ENCODE results near the gene DNAH2. TPM values are rescaled to one million over a fixed set of nuclear protein-coding genes. Genes with fewer than 3 reads are reported as not detected.
A peak's percentile ranks its signal among the peaks of the same experiment; 100 is the strongest.

Gene DNAH2
- polyA plus RNA-seq, 1 donor from 2014 or later = 2.0 TPM

GRCh38 chr17:7832431-7832830 is 114.9 kb downstream of the DNAH2 start:
- Histone ChIP-seq H3K4me3 (ENCODE audit: low read length) (no peak overlapping the region), H3K4me2 (ENCODE audit: low read length) (no peak overlapping the region), H3K27ac (ENCODE audit: low read length) (no peak overlapping the region), H3F3A (ENCODE audit: insufficient read depth, low read length, poor library complexity, severe bottlenecking) (peaks cover 11% of the 10 kb centered on the region), H3K9me2 (ENCODE audit: insufficient read depth, low read length) (no peaks in the 10 kb centered on the region), H4K20me1 (ENCODE audit: insufficient read depth) (no peaks in the 10 kb centered on the region), H3K36me3 (ENCODE audit: insufficient read depth, low read length) (no peaks in the 10 kb centered on the region), H3K27me3 (ENCODE audit: insufficient read depth, low read depth, low read length) (no peaks in the 10 kb centered on the region), H3K9me3 (ENCODE audit: low read length) (no peaks in the 10 kb centered on the region), H2AFZ (ENCODE audit: low read depth, low read length) (no peak overlapping the region), H3K79me2 (replicated peaks; ENCODE audit: insufficient read depth, low read length) (peaks cover 4% of the 10 kb centered on the region), H3K9ac (ENCODE audit: low read length) (no peak overlapping the region)
- TF ChIP-seq RAD21 (conservative IDR thresholded peaks at IDR 0.05) (no peak), MXI1 (conservative IDR thresholded peaks at IDR 0.05; ENCODE audit: poor library complexity, severe bottlenecking) (no peak), REST (IDR thresholded peaks at IDR 0.05; ENCODE audit: borderline replicate concordance) (no peak), EP300 (conservative IDR thresholded peaks at IDR 0.05; ENCODE audit: poor library complexity, severe bottlenecking) (no peak), TAF1 (IDR thresholded peaks at IDR 0.05; ENCODE audit: low read depth) (no peak), CTCF (IDR thresholded peaks at IDR 0.05; ENCODE audit: poor library complexity, severe bottlenecking) (no peak), SMC3 (conservative IDR thresholded peaks at IDR 0.05; ENCODE audit: poor library complexity) (no peak), EZH2 (IDR thresholded peaks at IDR 0.05; ENCODE audit: borderline replicate concordance, insufficient read depth, low read length, poor library complexity, severe bottlenecking) (no peak), POLR2AphosphoS5 (IDR thresholded peaks at IDR 0.05) (no peak)

GRCh38 chr17:7833011-7833794 is 115.7 kb downstream of the DNAH2 start:
- Histone ChIP-seq H3K9me2 (ENCODE audit: insufficient read depth, low read length) (no peaks in the 10 kb centered on the region), H3K79me2 (replicated peaks; ENCODE audit: insufficient read depth, low read length) (peaks cover 10% of the 10 kb centered on the region), H3K27me3 (ENCODE audit: insufficient read depth, low read depth, low read length) (no peaks in the 10 kb centered on the region), H2AFZ (ENCODE audit: low read depth, low read length) (no peak overlapping the region), H3K9ac (ENCODE audit: low read length) (peak overlapping the region; percentile 95), H3F3A (ENCODE audit: insufficient read depth, low read length, poor library complexity, severe bottlenecking) (peaks cover 11% of the 10 kb centered on the region), H4K20me1 (ENCODE audit: insufficient read depth) (no peaks in the 10 kb centered on the region), H3K4me3 (ENCODE audit: low read length) (peak overlapping the region; percentile 82), H3K36me3 (ENCODE audit: insufficient read depth, low read length) (no peaks in the 10 kb centered on the region), H3K4me2 (ENCODE audit: low read length) (no peak overlapping the region), H3K27ac (ENCODE audit: low read length) (no peak overlapping the region), H3K9me3 (ENCODE audit: low read length) (no peaks in the 10 kb centered on the region)
- no peak for TF ChIP-seq TAF1 (IDR thresholded peaks at IDR 0.05; ENCODE audit: low read depth)
- TF ChIP-seq REST (IDR thresholded peaks at IDR 0.05; ENCODE audit: borderline replicate concordance) = no peak
- no peak for TF ChIP-seq MXI1 (conservative IDR thresholded peaks at IDR 0.05; ENCODE audit: poor library complexity, severe bottlenecking)
- TF ChIP-seq EZH2 (IDR thresholded peaks at IDR 0.05; ENCODE audit: borderline replicate concordance, insufficient read depth, low read length, poor library complexity, severe bottlenecking) = no peak
- TF ChIP-seq POLR2AphosphoS5 (IDR thresholded peaks at IDR 0.05) = no peak
- TF ChIP-seq RAD21 (conservative IDR thresholded peaks at IDR 0.05) = no peak
- no peak for TF ChIP-seq SMC3 (conservative IDR thresholded peaks at IDR 0.05; ENCODE audit: poor library complexity)
- TF ChIP-seq CTCF (IDR thresholded peaks at IDR 0.05; ENCODE audit: poor library complexity, severe bottlenecking) = no peak
- no peak for TF ChIP-seq EP300 (conservative IDR thresholded peaks at IDR 0.05; ENCODE audit: poor library complexity, severe bottlenecking)
